Ramos (cell line): ENCODE results near the gene USP27X.

Source experiments
- in situ Hi-C: fragments of 300-500 bp; cut with MboI; formaldehyde crosslinking; loops from one replicate; pipeline ENCODE4 v1.14.3; 2022; ENCODE audit warnings: low sequenced_read_pairs; ENCODE audit not compliant: unreplicated experiment

USP27X gene

DNA sequence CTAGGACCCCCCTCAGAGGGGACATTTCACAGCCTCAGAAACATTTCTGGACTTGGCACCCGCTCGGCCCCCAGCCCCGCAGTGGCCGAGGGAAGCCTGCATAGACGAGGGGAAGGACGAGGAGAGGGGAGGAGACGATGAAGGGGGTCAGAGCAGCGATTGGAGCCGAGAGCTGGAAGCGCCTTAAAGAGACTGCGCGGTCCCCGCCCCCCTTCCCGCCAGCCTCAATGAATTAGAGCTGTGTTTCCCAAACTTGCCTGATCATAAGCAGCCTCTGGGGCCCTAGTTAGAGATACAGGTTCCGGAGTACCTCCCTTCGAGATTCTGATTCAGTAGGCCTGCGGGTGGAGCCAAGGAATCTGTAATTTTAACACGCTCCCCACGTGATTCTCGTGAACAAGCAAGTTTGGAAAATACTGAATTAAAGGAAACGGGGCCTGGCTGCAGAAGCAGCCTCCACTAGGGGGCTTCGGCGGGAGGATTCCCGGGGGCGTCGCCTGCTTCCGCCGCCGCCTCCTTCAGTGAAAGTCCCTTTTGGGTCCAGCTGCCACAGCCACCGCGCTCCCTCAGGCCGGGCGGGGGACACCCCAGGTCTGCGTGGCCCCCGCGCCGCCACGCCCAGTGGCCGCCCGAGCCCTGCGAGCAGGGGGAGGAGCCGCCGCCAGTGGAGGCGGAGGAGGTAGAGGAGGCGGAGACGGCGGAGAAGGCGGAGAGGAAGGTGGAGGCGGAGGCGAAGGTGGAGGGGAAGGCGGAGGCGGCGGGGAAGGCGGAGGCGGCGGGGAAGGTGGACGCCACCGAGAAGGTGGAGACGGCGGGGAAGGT is at the start of gene USP27X:
Gene USP27X (plus strand): TSS at position 651 of the 822 bp plus-strand sequence. CDS start 824 bp downstream, outside the sequence.
- in situ Hi-C loops = no loop called here

DNA sequence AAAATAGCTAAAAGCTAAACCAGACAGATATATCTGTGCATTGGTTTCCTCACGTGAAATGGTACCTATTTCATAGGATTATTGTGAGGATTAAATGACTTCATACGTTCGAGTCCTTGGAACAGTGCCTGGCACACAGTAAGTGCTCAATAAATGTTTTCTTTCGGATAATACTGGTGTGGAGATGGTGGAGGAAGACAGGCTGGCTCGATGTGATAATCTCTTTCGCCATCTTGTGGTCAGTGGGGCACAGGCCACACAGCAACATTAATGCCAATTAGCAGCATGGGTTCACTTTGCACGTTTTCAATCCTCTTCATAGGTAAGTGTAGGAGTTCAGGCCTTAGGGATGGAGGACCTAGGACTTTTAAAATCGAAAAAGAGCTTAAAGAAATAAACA is 40.9 kb upstream of the USP27X start:
- in situ Hi-C loops = no loop called here

DNA sequence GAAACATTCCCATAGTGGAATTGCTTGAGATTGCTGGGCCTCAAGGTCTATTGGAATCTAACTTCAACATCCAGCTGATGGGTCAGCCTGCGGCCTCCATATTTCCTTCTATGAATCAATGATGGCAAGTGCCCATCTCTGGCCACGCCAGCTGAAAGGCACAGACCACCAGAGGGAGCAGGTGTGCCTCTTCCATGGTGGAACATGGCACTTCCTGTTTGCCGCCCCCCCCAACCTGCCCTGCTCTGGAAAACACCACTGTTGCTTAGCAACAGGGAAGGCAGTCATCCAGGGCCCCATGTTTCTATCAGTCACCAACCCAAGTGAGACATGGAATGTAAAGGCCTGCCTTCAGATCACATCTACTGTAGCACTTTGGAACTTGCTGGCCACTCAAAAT is 38.6 kb upstream of the USP27X start:
- in situ Hi-C loops = no loop called here

DNA sequence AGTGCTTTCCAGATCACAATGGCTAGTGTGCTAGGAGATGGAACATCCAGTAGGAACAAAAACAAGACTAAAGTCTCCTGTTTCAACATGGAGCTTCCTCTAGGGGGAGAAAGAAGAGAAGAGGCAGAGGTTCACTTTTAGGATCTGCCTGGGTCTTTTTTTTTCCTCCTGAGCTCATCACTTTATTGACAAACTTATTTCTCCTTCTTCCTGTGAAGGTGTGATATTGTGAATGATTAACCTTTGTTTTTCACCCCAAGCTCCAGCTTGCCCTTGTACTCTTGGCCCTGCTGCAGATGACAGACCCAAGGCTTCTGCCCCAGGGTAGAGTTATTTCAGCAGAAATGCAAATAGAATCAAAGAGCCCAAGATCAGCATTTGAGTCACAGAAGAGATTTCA is 36.7 kb upstream of the USP27X start:
- in situ Hi-C loops = no loop called here

DNA sequence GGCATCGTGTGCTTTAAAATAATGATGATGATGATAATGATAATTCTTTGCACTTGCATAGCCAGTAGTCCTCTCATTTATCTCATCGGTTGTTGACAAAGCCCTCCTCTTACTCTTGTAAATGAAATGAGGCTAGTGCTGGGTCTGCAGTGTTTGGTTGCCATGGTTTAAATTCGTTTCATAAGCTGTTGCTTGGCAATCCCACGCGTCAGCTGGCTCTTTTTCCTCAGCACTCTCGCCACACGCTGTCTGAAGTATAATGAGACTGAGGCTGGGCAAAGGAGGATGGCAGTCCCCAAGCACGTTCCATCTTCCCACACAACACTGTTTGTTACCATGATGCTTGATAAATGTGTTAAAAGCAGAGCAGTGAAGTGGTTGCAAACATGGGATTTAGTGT is 34.7 kb upstream of the USP27X start:
- in situ Hi-C loops = no loop called here

DNA sequence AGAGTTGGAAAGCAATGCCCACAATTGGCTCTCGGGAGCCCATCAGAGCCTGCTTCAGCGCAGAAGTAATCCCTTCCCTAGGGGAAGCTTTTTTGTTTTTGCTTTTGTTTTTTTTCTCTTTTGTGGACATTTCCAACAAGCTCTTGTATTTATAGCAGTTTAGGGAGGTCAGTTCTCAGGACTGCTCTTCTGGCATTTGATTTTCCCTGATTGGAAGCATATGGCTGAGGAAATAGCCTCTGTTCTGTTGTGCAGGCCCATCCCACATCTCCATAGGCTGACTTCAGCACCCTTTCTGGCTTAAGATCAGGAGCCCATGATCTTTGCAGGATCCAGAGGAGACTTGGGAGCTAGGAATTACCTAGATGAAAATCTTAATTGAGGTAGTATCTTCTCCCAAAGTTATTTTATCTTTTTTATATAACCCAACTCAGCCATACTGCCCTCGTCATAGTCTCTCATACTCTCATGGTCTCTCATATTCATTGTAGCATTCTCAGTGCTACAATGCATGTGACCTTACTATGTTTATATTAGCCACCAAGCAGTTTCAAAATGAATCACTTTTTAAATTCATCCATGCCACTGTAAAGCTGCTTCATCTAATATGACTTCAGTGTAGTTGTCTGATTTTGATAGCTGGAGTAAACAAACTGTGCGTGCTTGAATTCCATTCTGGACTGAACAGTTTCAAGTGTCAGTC is 33.4 kb upstream of the USP27X start:
- in situ Hi-C loops = no loop called here

DNA sequence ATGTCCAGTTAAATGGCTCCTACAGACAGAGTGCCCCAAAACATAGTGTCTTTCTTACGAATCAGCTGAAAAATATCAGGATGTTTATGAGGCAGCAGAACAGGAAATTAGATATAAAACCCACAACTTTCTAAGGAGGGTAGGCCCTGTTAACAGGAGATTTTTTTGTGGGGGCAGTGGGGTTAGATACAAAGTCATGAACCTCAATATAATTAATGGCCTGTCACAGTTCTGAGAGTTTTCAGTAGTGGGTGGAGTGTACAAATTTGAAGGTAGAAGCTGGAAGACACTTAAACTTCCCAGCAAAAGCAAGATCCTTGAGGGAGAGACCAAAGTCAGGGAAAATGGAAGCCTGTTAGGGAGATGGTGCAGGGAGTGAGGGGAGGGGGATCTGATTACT is 32.8 kb upstream of the USP27X start:
- in situ Hi-C loops = no loop called here

DNA sequence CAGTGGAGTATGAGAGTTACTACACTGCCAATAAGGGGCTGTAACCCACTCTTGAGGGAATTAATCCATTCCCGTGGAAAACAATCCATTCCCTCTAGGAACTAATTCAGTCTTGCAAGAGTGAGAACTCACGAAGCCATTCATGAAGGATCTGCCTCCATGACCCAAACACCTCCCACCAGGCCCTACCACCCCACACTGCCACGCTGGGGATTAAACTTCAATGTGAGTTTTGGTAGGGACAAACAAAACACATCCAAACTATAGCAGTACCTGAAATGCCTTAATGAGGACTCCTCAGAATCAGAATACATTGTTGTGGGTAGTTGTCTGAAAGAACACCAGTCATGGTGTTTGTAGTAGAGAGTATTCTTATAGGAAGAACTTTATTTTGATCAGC is 31.0 kb upstream of the USP27X start:
- in situ Hi-C loops = no loop called here

DNA sequence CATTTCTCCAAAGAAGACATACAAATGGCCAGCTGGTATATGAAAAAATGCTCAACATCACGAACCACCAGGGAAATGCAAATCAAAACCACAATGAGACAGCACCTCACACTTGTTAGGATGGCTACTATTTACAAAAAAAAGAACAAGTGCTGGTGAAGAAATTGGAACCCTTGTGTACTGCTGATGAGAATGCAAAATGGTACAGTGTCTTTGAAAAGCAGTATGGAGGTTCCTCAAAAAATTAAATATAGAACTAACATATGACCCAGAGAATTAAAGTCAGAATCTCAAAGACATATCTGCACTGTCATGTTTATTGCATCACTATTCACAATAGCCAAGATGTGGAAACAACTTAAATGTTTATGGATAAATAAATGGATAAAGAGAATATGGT is 29.3 kb upstream of the USP27X start:
- in situ Hi-C loops = no loop called here

DNA sequence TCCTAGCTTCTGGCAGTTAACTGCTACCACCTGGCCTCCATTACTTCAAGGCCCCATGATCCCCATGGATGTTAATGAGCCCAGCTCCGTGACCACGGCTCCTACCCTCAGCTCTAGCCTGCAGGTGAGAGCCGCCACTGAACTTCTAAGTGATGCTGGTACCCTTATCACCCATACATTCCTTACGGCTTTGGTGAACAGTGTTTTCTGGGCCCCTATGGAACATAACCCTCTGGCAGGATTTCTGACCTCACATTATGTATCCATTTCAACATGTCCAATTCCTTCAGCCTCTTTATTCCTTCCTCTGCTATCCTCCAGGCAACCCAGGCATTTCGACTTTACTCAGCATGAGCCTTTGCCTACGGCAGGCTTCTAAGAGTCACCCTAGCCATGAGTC is 25.6 kb upstream of the USP27X start:
- in situ Hi-C loops = no loop called here

DNA sequence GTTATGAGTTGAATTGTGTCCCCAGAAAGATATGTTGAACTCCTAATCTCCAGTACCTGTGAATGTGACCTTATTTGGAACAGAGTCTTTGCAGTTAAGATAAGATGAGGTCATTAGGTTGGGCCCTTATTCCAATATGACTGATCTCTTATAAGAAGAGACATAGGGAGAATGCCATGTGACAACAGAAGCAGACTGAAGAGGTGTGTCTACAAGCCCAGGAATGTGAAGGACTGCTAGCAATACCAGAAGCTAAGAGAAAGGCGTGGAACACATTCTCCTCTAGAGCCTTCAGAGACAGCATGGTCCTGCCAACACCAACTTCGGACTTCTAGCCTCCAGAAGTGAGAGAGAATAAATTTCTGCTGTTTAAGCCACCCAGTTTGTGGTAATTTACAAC is 22.5 kb upstream of the USP27X start:
- in situ Hi-C loops = no loop called here

DNA sequence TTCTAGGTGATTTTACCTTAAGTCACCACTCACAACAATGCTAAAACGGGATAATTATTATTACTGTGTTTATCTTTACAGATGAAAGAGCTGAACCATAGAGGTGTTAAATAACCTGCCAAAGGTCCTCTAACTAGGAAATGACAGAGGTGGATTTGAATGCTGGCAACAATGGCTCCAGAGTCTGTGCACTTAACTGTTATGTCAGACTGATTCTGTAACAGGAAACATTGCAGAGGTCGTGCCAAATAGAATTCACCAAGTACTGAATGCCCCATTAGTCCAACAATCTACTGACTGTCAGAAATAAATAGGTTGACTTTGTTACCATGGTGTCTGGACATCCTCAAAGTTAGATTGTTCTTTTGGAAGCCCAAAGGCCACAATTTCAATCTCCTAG is 20.9 kb upstream of the USP27X start:
- in situ Hi-C loops = no loop called here

DNA sequence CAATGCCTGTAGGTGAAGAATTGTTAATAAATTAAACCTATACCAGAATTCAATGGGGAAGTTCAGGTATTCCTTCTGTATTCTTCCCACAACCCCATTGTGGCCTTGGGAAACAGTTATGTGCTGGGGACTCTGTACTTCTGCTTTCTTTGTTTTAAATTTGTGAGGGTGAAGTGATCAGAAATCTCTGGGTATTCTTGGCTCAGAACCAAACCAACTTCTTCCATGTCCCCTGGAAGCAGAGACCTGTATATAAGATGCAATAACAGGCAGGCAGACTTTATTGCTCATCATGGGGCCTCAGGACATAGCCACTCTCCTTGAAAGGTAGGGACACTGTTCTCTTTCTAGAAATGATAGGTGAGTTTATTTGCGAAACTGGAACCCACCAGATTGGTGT is 19.8 kb upstream of the USP27X start:
- in situ Hi-C loops = no loop called here

DNA sequence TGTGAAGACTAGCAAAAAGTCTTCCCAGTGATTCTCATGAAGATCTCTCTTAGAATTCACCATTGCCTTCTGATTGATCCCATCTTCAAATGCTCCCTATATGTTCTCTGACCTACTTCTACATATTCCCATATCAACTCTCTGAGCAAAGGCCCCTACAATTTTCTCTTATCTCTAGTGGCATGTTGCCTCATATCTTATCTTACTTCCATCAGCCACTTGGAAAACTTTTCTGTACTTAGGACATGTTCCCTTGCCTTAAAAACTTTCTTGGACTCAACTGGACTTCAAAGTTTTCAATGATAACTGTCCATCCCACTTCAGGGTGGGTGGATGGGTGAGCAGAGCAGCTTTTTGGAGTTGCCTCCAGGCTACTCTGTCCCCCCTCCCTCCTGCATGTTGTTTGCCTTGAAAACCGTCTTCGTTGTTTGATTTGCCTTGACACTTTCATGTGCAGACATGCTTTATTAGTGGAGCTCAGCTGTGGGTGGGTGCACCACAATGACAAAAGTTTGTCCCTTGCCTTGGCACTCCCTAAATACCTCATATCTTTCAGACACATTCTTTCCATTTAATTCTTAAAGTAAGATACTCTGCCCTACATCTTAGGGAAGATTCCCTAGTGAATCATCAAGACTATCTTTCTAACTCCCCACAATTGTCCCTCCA is 18.3 kb upstream of the USP27X start:
- in situ Hi-C loops = no loop called here

DNA sequence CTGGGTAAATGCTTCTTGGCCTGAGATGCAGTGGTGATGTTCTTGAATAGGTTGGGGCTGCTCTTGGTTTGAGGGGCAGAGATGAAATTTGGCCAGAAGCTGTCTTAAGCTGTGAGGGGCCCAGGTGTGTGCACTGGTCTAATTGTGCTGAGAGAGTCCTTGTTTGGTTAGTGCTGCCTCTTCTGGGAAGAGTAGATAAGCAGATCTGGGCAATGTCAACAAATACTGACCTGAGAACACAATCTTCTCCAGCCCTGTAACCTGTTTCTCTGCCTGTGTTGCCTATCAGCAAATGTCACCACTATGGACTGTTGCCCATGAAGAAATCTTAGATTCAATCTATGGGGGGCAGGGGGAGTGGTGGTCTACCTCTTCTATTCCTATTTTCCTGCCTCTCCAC is 17.2 kb upstream of the USP27X start:
- in situ Hi-C loops = no loop called here

DNA sequence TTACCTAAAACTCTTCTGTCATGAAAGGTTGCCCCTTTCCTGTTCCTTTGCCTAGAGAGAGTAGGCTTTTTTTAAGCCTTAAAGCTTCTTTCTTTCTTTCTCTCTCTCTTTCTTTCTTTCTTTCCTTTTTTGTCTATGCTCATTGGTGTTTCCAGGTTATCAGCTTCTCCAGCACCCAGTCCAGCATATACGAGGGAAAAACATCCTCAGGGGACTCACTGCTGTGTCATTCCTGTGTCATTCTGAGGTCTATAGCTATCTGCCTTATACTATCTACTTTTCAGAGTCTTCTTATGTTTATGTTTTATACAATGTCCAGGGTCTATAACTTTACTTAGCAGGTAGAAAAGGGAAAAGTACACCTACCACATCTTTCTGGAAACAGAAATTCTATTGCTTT is 10.5 kb upstream of the USP27X start:
- in situ Hi-C loops = no loop called here

DNA sequence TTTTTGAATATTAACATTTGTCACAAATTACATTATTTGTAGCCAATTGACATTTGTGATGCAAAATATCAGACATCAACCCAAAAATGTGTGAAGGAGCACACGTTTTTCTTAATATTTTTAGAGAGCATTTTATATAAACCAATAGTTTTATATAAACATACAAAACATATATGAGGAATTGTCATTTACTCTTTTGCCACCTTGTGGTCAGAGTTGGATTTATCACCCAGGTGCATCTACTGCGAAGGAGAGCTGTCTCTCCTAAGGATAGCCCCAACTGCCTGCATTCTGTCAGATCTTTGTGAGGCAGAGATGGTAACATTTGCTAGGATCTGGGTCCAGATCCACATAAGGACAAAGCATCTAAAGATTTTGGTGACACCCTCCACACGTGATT is 2.5 kb upstream of the USP27X start:
- in situ Hi-C loops = no loop called here

DNA sequence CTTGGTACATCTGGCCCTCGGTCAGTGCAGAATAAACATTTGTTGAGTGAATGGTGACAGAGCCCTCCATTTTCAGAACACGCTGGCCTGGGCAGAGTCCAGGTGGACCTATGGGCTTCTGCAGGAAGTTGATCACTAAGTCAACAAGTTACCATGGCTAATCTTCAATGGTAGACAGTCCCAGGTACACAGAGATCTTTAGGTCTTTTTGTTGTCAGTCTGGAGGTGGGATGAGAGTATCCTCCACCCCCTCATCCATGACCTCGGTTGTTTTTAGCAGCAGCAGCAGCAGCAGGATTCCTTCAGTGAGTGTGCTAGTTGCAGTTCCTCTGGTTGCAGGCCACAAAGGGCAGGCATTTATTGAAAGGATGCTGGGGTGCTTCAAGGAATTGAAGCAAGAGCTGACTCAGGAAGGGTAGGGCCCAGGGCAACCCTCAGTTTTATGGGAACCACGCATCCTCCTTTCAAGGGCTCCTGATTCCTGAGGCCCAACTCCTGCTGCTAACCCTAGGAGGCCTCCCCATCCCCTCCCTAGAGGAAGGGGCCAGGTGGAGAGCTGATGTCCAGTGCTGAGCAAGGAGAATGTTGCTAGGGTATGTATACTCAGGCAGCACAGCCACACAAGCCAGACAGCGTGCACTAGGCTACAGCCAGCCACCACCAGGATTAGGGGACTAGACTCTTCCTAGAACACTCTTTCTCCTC is 1.7 kb upstream of the USP27X start:
- in situ Hi-C loops = no loop called here

DNA sequence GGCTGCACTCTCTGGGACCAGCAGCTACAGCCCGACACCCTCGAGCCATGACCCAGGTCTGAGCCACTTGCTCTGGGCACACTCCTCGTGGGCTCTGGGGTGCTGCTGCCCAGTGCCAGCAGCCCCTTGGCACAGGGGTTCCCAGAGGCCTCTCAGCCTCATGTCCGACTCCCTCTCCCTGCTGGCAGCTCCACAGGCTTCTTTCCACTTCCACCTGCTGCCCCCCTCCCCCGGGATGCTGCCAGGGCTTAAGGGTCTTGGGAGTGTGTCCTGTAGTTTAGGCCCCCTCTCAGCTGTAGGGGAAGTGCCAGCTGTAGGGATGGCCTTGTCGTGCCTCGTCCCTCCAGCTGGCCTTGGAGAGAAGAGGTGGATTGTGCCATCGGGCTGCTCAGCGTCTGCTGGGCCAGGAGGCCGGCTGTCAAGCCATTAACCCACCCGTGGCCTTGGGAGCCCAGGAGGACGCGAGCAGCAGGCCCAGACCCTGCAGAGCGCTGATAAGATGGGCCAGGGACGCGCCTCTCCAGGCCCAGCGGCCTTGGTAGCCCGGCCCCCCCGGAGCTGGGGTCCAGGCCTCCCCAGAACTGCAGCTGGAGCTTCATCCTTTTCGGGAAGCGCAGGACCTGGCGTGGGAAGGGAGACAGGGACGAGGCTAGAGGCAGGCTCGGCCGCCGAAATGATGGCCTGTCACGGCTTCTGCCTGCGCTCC is 1.0 kb upstream of the USP27X start:
- in situ Hi-C loops = no loop called here

DNA sequence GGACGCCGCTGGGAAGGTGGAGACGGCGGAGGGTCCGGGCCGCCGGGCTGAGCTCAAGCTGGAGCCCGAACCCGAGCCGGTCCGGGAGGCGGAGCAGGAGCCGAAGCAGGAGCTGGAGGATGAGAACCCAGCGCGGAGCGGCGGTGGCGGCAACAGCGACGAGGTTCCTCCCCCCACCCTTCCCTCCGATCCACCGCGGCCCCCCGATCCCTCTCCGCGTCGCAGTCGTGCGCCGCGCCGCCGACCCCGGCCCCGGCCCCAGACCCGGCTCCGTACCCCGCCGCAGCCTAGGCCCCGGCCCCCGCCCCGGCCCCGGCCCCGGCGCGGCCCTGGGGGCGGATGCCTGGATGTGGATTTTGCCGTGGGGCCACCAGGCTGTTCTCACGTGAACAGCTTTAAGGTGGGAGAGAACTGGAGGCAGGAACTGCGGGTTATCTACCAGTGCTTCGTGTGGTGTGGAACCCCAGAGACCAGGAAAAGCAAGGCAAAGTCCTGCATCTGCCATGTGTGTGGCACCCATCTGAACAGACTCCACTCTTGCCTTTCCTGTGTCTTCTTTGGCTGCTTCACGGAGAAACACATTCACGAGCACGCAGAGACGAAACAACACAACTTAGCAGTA is 483 bp downstream of the USP27X start:
- in situ Hi-C loops = no loop called here
